GM04503 (cell line): ENCODE results near the gene JUNB.
A peak's percentile ranks its signal among the peaks of the same experiment; 100 is the strongest.
"Not testable (repeated sequence)": the region's sequence is repeated elsewhere in the genome, so short reads cannot be mapped to it uniquely, and the experiment has no call there.

Experiments used
- DNase-seq: peaks from one replicate; pipeline ENCODE4 v3.0.0-alpha.2; 2012; ENCODE audit warnings: low read depth

JUNB gene

DNA sequence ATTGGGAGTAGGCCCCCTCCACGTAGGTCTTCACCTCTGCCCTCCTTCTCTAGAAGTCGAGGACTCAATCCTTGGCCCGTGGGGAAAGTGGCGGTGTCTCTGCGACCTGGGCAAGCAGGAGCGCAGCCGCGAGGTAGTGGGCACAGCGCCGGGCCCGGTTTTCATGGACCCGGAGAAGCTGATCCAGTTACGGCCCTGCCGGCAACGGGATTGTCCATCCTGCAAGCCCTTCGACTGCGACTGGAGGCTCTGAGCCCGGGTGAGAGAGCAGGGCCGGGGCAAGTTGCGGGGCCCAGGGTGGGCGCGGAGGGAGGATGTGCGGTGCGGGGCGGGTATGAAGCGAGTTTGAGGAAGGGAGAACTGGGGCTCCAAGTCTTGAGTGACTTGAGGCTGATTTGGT lies 12.8 kb downstream of the JUNB start:
- no peak for DNase-seq

DNA sequence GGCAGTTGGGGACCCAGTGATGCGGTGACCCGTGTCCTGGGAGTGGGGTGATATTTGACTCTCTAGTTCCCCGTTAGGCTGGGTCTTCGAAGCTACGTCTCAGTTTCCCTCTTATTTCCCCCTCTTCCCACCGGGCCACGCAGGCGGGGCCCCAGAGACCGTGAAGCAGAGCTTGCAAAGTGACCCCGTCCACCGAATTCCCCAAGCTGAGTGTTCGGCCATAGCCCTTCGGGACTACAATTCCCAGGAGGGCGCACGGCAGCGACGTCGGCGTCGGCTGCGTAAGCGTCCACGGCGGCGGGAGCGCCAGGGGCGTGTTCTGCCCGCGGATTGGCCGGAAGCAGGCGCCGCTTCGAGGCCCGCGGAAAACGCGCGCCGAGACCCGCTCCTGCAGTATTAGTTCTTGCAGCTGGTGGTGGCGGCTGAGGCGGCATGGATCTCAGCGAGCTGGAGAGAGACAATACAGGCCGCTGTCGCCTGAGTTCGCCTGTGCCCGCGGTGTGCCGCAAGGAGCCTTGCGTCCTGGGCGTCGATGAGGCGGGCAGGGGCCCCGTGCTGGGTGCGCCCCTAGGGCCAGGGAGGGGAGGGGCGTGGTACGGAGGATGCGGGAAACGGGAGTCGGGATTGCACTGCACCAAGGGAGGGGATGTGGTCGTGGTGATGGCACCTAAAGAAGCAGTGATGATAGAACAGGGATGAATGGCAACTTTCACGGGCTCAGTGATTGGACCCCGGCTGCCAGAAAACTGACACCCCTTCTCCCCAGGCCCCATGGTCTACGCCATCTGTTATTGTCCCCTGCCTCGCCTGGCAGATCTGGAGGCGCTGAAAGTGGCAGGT lies 15.2 kb downstream of the JUNB start, which contains the start of gene RNASEH2A:
TSS of gene RNASEH2A (plus strand) at position 343 of the 840 bp plus-strand sequence. CDS start at position 433, 90 bp downstream.
- DNase-seq = peak; percentile 43

DNA sequence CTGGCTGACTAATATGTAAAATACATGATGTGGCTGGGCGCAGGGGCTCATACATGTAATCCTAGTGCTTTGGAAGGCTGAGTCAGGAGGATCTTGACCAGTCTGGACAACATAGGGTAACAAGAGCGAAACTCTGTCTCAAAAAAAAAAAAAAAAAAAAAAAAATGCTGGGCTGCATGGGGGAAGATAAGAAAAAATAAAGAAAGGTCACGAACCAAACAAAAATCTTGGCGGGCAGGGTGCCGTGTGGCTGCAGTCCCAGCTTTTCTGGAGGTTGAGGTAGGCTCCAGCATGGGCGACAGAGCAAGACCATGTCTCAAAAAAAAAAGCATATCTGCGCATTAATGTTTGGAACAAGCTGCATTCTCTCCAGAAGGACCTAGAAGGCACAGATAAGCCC lies 23.8 kb downstream of the JUNB start:
- no peak for DNase-seq

GRCh38 chr19:12817188-12817587 lies 25.9 kb downstream of the JUNB start:
- DNase-seq = not testable (repeated sequence)

DNA sequence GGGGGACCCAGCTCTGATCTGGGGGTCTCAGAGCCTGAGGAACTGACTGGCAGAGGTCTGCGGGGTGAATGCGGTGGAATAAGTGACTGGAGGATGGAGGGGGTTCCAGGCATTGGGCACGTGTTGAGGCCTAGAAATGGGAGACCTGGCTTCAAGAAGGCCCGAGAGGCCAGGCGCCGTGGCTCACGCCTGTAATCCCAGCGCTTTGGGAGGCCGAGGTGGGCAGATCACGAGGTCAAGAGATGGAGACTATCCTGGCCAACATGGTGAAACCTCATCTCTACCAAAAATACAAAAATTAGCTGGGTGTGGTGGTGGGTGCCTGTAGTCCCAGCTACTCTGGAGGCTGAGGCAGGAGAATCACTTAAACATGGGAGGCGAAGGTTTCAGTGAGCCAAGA lies 26.5 kb downstream of the JUNB start:
- DNase-seq = not testable (repeated sequence)

DNA sequence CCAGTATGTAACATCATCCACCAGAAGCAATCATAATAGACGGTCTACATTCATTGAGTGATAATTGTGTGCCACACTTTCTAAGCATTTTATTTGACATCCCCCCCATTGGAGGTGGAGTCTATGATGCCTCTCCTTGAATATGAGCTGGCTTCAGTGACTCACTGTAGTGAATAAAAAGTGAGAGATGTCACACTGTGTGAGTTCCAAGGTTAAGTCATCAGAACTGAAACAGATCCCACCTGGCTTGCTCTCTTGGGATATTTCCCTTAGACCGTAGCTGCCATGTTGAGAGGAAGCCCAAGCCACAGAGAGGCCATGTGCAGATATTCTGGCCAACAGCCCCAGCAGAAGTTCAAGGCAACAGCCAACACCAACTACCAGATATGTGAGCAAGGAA lies 30.5 kb downstream of the JUNB start:
- DNase-seq = no peak

DNA sequence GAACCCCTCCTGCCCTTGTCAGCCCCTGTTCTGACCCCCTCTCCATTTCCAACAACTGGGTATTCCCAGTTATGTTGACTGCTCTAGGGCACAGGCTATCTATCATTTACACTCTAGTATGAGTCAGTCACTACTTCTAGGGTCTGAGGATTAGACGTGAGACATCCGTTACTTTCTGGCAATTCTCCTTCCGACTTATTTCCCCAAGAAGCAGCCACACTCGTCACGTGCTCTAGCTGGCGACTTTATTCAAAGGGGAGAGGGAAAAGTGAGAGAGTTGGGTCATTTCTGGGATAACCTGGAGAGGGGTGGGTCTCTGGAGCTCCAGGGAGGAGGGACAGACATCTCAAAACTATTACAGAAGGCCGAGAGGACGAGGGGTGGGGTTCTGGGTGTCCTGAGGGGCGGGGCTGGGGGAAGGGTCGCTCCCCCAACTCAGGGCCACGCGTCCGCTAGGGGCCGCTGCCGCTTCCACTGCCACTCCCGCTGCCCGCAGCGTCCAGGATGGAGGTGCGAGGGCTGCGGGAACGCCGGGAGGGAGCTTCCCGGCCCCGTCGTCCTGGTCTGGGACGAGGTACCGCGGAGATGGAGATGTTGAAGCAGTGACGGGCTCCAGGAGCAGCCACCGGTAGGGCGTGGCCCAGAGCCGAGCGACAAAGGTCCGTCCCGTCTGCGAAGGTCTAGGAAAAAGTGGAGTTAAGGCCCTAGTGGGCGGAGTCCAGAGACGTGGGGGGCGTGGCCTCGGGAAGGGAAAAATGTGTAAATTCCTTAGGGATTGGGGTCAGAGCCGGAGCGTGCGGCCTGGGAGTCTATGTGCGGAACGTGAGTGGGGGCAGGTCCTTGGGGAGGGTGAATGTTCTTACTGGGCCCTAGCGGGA lies 34.2 kb downstream of the JUNB start:
- no peak for DNase-seq

DNA sequence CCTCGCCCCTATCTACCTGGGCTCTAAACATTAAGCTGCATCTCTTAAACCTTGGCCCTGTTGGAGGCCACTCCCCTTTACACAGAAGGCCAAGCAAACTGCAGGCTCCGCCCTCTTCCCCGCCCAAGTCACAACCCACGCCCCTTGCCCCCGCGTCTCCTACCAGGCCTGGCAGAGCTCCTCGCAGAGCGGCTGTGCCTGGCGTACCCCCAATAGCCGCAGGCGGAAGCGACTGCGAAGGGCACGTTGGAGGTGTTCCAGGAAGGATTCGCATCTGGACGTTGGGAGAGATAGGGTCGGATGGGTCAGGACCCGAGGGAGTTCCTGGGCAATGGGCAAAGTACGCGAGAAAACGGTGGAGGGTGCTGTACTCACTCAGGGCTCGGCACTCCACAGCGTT lies 37.2 kb downstream of the JUNB start:
- DNase-seq = no peak

DNA sequence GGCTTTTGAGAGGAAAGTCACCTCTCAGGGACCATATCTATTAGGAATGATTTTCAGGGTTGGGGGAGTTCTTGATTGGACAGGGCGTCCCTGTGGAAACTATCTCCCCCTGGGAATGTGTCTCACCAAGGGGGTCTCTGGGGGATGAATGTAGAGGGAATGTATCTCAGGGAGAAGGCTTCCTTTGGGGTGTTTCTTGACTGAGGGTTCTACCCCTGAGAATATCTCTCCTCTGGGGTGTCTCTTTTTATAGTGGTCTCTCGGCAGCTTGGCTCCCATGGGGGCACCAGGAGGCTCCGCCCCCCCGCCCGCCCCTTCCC lies 42.1 kb downstream of the JUNB start:
- DNase-seq = no peak

DNA sequence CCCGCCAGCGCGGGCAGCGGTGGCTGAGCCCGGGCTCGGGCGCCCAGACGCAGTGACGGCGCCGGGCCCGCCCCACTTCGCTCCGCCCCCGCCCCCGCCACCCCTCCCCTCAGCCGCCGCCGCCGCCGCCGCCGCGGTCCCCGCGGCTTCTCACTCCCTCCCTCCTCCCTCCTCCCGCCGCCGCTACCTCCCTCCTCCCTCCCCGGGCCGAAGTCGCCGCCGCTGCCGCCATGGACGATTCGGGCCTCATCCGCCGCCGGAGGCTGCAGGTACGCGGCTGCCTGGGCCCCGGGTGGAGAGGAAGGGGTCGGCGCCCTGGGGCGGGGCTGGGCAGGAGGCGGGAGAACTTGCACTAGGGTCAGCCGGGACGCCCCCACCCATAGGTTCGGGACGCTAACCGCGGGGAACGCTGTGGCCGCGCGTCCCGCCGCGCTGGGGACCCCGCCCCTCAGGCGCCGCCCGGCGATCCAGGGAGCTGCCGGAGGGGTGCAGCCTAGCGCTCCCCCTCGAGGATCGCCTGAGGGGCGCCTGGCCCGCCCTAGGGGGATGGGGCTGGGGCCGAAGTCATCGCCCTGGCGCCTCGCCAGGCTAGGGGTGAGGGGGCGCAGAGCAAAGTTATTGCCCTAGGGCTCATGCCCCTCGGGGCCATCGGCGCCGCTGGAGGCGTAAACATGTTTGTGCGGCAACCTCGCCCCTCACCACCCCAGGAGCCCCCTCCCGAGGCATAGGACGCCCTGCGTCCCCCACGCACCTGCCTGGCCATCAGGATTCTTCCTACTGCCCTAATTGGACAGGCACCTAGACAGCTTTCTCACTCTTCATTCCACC lies 42.7 kb downstream of the JUNB start:
- no peak for DNase-seq

- DNase-seq = no peak
Observed at GRCh38 chr19:12834566-12834943, 43.3 kb downstream of the JUNB start, which contains the start of gene RTBDN. RTBDN (minus strand) TSS chr19:12834579; CDS start chr19:12829979, 4,600 bp downstream.

GRCh38 chr19:12834976-12835757 lies 43.9 kb downstream of the JUNB start:
- DNase-seq = no peak

DNA sequence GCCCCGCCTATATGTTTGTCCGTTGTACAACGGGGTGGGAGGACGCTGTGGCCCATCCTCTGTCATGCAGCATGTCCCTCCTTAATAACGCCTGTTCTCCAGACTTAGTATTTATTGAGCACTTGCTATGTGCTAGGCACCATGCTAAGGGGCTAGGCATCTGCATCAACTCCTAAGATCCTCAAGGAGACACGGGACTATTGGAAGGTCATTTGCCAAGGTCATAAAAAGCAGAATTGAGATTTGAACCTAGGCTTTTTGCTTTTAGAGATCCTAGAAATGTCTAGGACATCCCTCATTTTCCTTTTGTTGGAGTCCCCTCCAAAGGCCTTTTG lies 45.2 kb downstream of the JUNB start:
- DNase-seq = no peak

DNA sequence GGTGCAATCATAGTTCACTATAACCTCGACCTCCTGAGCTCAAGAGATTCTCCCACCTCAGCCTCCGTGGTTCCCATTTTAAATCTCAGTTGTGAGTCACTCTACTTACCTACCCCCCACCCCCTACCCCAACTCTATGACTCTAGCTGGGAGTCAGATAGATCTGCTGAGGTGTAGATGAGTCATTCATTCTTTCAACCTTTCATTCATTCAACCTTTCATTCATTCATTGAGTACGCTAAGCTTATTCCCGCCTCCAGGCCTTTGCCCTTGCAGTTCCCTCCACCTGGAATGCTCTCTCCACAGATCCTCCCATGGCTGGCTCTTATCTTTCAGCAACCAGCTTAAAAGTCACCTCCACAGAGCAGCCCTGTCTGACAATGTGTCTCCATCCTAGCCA lies 45.9 kb downstream of the JUNB start:
- DNase-seq = no peak

- no peak for DNase-seq
Observed at GRCh38 chr19:12838182-12838885, 47.0 kb downstream of the JUNB start, which contains the start of gene MAST1. MAST1 (plus strand) TSS chr19:12838515; CDS start chr19:12838573, 58 bp downstream.

DNA sequence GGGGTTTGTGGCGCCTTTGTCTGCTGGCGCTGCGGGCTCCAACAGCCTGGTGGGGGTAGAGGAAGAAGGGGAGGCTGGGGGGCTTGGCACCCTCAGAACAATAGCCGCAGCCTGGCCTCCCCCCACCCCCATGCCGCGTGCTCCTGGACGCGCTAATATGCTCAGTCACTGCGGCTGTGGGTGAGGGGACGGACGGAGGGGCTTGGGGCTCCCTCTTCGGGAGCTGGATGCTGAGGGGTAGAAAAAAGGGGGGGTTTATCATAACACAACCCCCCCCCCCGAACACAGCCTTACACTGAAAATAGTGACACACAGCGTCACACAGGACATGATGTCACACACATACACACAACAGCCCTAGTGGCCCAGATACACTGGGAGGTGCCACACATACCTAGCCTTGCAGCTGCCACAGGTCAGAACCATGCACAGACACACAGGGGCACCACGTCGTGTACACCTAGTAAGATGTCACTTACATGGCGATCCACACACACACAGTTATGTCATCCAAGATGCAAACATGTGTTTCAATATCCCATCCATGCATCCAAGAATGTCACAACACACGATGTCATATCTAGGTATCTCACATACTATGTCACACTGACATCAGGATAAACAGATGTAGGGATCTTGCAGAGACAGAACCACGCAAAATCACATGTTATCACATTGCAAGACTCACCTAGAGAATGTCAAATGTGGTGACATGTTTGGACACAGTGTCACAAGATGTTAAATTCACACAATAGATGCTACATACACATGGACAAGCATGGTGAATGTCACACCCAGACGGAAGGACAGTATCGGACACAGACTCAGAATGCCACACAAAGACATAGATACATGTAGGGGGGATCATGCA lies 47.8 kb downstream of the JUNB start:
- no peak for DNase-seq

DNA sequence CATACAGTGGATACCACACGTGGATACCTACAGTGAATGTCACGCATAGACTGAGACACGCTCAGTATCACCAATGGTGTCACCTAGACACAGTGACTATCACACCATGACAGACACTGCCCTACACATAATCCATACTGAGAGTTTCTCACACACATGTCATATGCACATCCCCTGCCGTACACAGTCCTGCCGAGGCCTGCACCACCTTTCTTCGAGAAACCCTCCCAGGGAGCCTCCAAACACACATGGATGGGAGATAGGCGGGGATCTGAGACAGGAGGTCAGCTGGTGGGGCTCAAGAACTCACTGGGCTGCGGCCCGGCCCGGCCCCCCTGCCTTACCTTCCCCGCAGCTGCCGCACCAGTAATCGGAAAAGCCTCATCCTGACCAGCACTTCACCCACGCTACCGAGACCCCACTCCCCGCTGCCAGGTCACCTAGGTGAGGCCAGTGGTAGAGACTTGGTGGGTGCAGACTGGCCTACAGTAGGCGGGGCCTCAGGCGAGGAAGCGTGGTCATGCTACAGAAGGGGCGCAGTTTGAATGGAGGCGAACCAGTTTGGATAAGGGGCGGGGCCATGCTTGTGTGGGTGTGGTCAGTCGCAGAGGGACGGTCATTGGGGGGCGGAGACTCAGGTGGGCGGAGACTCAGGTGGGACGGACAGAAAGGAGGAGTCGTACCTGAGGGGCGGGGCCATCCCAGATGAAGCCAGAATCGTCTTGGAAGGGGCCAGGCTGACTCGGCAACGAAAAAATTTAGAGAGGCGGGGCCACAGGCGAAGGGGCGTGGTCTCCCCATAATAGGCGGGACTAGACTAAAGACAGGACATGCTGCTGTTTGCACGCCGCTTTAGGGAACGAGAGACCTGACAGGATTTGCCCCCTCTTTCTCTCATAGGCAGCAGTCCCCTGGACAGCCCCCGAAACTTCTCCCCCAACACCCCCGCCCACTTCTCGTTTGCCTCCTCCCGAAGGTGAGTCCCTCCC lies 49.1 kb downstream of the JUNB start:
- no peak for DNase-seq

DNA sequence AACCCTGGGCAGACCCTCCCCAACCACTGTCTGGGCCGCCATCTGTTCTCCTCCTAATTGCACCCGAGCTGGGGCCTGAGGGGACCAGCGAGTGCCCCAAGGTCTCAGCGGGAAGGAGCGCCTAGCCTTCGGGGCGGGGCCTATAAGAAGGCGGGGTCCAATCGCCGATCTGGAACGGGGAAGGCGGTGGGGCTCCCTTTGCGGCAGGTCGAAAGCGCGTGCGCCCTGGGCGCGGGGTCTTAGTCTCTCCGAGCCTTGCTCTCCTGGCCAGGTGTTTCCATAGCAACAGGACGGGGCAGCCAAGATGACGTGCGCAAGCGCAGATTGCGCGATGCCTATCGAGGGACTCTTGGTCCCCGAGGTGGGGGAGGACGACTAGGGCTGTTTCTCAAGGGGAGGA lies 49.8 kb downstream of the JUNB start:
- no peak for DNase-seq

GRCh38 chr19:12842511-12842910 lies 51.2 kb downstream of the JUNB start:
- no peak for DNase-seq
